ENCODE data around the gene ZNF519.

Gene ZNF519

GRCh38 chr18:14098428-14098827 lies 33.8 kb downstream of the ZNF519 start:
- no peak for DNase-seq (ENCODE audit: low read depth in 2 of 2)

GRCh38 chr18:14097761-14098160 lies 34.5 kb downstream of the ZNF519 start:
- no peak for DNase-seq (ENCODE audit: low read depth in 2 of 2)

- no peak for DNase-seq (ENCODE audit: low read depth in 2 of 2)
Measured at GRCh38 chr18:14093307-14093915, 38.8 kb downstream of the ZNF519 start.

GRCh38 chr18:14092625-14093306 lies 39.5 kb downstream of the ZNF519 start:
- DNase-seq (ENCODE audit: low read depth in 2 of 2), result no peak

- DNase-seq (ENCODE audit: low read depth in 2 of 2), result no peak
Measured at GRCh38 chr18:14089781-14090180, 42.5 kb downstream of the ZNF519 start.

GRCh38 chr18:14089191-14089590 lies 43.0 kb downstream of the ZNF519 start:
- DNase-seq (ENCODE audit: low read depth in 2 of 2), result no peak

GRCh38 chr18:14086458-14087231 lies 45.6 kb downstream of the ZNF519 start:
- no peak for DNase-seq (ENCODE audit: low read depth in 2 of 2)

- no peak for DNase-seq (ENCODE audit: low read depth in 2 of 2)
Measured at GRCh38 chr18:14085770-14086457, 46.3 kb downstream of the ZNF519 start.

GRCh38 chr18:14075196-14075595 lies 57.0 kb downstream of the ZNF519 start:
- DNase-seq (ENCODE audit: low read depth in 2 of 2), result no peak

GRCh38 chr18:14074187-14074586 lies 58.0 kb downstream of the ZNF519 start:
- DNase-seq (ENCODE audit: low read depth in 2 of 2), result no peak

GRCh38 chr18:14053661-14054060 lies 78.6 kb downstream of the ZNF519 start:
- DNase-seq (ENCODE audit: low read depth in 2 of 2), result no peak

All from stimulated activated CD4-positive, alpha-beta T cell treated with anti-CD3 and anti-CD28 coated beads, Interleukin-1b, Interleukin-23, amount 100 ng/mL, for 1 hour (primary cell).